Lower leg skin (tissue), 4 donors: ENCODE measurements around the gene GPC5. TPM values are rescaled to one million over a fixed set of nuclear protein-coding genes. Genes with fewer than 3 reads are reported as not detected.
"Not testable (repeated sequence)": the region's sequence is repeated elsewhere in the genome, so short reads cannot be mapped to it uniquely, and the experiment has no call there.

ENCODE experiments used
- DNase-seq, 2 donors: peaks; one replicate each; pipeline ENCODE4 v3.0.0-alpha.2; 2019; ENCODE audit warnings: low spot score in 2 of 2
- H3K4me3 ChIP-seq: fragments of 200-600 bp; sonication (generic); 2 replicates; pipeline ENCODE4 v1.5.1; 2017; ENCODE audit warnings: mild to moderate bottlenecking, low read depth; ENCODE audit not compliant: poor library complexity, severe bottlenecking
- CTCF ChIP-seq, 3 donors: fragments of 450-650 bp; IDR thresholded peaks; one replicate each; pipeline ENCODE4 v1.5.1; 2016; ENCODE audit warnings: antibody characterized with exemption in 3 of 3, mild to moderate bottlenecking in 3 of 3, moderate library complexity in 2 of 3
- POLR2A ChIP-seq, 2 donors: fragments of 450-650 bp; IDR thresholded peaks; one replicate each; pipeline ENCODE4 v1.6.1; 2016 to 2017; ENCODE audit warnings: antibody characterized with exemption in 2 of 2, mild to moderate bottlenecking in 1 of 2, moderate library complexity in 1 of 2
- WGBS, 2 donors: methylation state at CpG; one replicate each; pipeline ENCODE4 v1.1.5; 2018; 5-methylcytosine and 5-hydroxymethylcytosine counted together
- intact Hi-C: fragments of 100-400 bp; cut with DNase I; formaldehyde crosslinking; loops from one replicate; pipeline ENCODE4 v1.15.0; 2023; ENCODE audit warnings: low total_unique reads
- total RNA-seq, 4 donors: library from RNA; depleted of rRNA; stranded (reverse); fragments of >200 nt; gene quantifications; one replicate each; pipeline ENCODE4 v1.1.0, GENCODE V29; 2016

Gene GPC5
- total RNA-seq, 4 donors from 2014 or later: 0.46 to 1.3 (median 0.82) TPM

DNA sequence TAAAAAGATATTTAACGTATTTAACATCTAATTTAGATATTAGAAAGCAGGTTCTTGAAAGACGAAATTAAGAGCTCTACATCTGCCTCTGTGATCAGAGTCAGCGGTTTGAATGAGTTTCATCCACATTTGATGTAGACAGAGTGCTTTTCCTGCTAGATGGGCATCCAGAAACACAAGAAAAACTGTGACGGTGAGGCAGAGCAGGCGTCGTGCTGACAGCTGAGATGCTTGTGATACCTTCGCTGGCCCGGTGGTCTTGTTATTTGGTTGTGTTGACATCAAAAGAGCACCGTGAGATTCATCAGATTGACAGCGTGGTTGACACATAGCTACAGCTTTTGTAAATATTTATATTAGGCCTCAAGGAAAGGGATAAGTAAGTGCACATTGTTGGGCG lies 399.1 kb downstream of the GPC5 start:
- no peak overlapping the region for H3K4me3 ChIP-seq
- intact Hi-C loops: no loop called here
- TF ChIP-seq CTCF (IDR thresholded peaks at IDR 0.05) (no peak), POLR2A (IDR thresholded peaks at IDR 0.05) (no peak)
- DNase-seq: no peak
- 79 to 84% methylated on average over 11 of the region's 11 CpGs for WGBS, 2 donors

- intact Hi-C loops, DNase-seq, H3K4me3 ChIP-seq: not testable (repeated sequence)
- 76 to 95% methylated on average over 3 of the region's 3 CpGs for WGBS, 2 donors
Observed at GRCh38 chr13:91798338-91798737, 399.9 kb downstream of the GPC5 start.

- 78 to 81% methylated on average over 3 of the region's 3 CpGs for WGBS, 2 donors
- H3K4me3 ChIP-seq, DNase-seq, intact Hi-C loops: not testable (repeated sequence)
Observed at GRCh38 chr13:91801772-91802171, 403.4 kb downstream of the GPC5 start.

- TF ChIP-seq POLR2A (IDR thresholded peaks at IDR 0.05) (no peak), CTCF (IDR thresholded peaks at IDR 0.05) (no peak)
- intact Hi-C loops: no loop called here
- H3K4me3 ChIP-seq: no peak overlapping the region
- no peak for DNase-seq
Observed at GRCh38 chr13:91802957-91803356, 404.5 kb downstream of the GPC5 start.

DNA sequence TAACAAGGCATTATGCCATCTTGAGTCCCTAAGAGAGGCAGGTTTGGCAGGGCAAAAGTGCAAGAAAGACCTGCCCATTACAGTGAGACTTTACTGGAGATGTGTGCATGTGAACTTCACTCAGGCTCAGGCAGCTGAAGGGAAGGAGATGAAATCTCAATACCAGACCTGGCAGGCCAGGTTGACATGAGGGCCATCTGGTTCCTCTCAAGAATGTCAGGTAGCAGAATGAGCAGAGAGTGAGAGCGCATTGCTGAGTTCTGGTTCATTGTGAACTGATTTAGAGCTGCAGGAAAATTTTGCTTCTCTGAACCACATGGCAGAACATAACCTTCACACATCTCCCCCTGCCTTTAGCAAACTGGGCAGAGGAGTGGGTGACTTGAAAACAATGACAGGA lies 406.3 kb downstream of the GPC5 start:
- intact Hi-C loops: no loop called here
- H3K4me3 ChIP-seq: no peak overlapping the region
- WGBS, 2 donors: 62 to 65% methylated on average over 1 of the region's 1 CpG
- no peak for DNase-seq
- TF ChIP-seq CTCF (IDR thresholded peaks at IDR 0.05) (no peak), POLR2A (IDR thresholded peaks at IDR 0.05) (no peak)

DNA sequence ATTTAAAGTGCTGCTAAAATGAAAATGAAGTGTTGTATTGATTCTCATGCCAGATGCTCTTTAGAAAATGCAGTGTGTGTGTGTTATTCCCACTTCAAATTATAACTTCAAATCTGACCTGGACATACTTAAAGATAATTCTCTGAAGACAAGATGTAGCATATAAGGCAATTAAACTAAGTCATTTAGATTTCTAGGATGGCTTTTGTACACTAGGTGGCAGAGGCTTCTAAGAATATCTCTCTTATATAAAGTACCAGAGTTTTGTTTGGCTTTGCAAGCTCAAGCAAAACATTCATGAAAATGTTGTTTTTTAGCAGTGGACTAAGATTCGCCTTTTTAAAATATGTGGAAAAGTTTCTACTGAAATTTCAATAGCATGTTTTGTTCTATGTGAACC lies 407.2 kb downstream of the GPC5 start:
- no peak for DNase-seq
- intact Hi-C loops: no loop called here
- H3K4me3 ChIP-seq: no peak overlapping the region
- 76 to 77% methylated on average over 1 of the region's 1 CpG for WGBS, 2 donors
- TF ChIP-seq POLR2A (IDR thresholded peaks at IDR 0.05) (no peak), CTCF (IDR thresholded peaks at IDR 0.05) (no peak)

GRCh38 chr13:91809161-91809560 lies 410.7 kb downstream of the GPC5 start:
- TF ChIP-seq CTCF (IDR thresholded peaks at IDR 0.05): no peak
- no peak for TF ChIP-seq POLR2A (IDR thresholded peaks at IDR 0.05)
- intact Hi-C loops: no loop called here
- DNase-seq: no peak
- 28 to 33% methylated on average over 2 of the region's 2 CpGs for WGBS, 2 donors
- no peak overlapping the region for H3K4me3 ChIP-seq
